HG02981 (cell line): ENCODE data around the gene SLC16A5.

Experiments used
- ATAC-seq: cut with Tn5 transposase; IDR thresholded peaks from one replicate; pipeline ENCODE4 v1.9.1; 2021; ENCODE audit warnings: mild to moderate bottlenecking, moderate library complexity; ENCODE audit not compliant: unreplicated experiment

SLC16A5 gene

DNA sequence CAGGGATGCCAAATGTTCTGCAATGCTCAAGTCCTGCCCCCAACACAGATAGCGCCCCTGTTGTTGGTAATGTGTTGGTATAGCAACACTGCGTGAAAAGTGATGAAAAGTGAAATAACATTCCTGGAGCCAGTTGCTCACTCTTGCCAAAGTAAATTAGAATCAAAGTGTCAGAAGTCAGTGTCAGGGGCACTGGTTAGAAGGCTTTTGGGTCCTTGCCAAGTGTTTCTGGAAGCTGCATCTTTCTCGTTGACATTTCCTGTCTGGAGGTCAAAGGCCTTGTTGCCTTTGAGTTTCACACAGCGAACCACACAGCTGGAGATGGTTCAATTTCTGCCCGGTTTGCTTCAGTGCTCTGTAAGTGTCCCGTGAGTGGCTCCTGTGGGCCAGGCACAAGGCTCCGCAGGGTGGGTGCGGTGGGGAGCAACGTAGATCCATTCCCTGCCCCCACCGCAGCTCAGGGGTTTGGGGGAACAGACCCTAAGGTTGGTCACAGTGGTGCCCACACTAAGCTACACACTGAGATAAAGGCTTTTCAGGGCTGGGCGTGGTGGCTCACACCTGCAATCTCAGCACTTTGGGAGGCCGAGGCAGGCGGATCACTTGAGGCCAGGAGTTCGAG lies 3.6 kb upstream of the SLC16A5 start:
- ATAC-seq = no peak

DNA sequence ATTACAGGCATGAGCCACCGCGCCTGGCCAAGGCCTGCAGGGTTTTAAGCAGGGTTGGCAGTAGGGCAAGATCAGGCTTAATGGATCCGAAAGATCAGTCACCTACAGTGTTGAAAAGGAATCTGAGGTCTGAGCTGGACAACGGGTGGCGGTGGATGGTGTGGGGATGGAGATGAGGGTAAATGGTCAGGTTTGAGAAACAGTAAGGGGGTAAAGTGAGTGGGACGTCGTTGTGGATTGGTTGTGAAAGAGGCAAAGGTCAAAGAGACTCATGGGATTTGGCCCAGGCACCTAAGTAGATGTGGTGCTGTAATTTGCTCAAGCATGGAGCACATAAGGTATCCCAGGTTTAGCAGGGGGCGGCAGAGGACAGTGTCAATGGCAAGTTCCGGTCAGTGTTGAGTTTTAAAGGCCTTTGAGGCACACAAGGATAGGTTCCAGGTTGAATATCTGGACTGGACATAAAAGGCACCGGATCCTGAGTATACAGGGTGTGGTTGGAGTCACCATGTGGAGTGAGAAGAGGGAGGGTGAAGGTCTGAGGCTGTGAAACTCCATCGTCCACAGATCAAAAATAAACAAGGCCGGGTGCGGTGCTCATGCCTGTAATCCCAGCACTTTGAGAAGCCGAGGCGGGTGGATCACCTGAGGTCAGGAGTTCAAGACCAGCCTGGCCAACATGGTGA lies 1.1 kb upstream of the SLC16A5 start:
- ATAC-seq = no peak

DNA sequence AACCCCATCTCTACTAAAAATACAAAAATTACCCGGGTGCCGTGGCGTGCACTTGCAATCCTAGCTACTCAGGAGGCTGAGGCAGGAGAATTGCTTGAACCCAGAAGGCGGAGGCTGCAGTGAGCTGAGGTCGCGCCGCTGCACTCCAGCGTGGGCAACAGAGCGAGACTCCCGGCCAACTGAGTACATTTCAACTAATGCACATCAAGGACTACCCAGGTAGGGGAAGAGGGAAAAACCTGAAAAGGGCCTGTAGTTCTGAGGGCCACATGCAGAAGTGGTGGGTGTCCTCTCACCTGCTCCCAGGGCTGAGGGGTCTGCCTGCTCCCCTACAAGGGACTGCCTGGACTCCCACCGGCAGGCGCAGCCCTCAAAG lies 584 bp upstream of the SLC16A5 start:
- ATAC-seq = no peak

DNA sequence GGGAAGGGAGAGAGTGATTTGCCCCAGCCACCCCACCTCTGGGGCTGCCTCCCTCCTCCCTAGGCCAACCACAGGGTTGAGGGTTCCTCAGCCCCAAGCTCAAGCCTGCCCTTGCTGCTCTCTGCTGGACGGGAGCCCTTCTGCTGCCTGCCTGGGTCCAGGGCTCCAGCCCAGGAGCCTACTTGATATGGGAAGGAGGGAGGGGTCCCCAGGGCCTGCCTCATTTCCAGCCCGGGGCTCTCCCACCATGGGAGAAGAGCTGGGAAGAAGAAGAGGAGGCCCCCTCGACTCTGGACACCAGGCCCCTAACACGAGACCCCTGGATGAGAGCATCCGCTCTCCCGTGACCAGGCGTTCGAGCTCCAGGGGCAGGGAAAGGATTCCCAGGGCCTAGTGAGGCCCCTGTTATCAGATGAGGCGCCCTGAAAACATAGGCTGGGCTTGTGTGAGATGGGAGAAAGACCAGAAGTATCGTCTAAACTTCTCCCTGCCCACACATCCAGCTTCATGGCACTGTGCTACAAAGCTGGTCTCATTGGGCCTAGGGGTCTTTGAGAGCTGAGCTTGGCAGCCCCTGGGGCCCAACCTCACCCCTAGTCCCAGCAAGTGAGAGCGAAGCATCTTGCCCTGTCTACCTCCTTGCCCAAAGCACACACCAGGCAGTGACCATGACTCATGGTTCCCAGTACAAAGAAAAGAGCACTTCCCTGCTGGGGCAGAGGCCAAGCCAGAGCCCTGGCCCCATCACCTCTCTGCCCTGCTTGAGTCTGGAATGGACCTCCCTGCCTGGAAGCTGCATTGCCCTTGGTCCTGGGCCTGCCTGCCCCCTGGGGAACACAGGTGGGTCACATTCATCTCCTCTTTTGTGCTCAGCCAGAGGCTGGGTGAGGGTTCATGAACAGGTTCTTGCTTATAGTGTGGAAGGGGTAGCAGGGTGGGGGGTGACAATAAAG lies 987 bp downstream of the SLC16A5 start:
- ATAC-seq = no peak

DNA sequence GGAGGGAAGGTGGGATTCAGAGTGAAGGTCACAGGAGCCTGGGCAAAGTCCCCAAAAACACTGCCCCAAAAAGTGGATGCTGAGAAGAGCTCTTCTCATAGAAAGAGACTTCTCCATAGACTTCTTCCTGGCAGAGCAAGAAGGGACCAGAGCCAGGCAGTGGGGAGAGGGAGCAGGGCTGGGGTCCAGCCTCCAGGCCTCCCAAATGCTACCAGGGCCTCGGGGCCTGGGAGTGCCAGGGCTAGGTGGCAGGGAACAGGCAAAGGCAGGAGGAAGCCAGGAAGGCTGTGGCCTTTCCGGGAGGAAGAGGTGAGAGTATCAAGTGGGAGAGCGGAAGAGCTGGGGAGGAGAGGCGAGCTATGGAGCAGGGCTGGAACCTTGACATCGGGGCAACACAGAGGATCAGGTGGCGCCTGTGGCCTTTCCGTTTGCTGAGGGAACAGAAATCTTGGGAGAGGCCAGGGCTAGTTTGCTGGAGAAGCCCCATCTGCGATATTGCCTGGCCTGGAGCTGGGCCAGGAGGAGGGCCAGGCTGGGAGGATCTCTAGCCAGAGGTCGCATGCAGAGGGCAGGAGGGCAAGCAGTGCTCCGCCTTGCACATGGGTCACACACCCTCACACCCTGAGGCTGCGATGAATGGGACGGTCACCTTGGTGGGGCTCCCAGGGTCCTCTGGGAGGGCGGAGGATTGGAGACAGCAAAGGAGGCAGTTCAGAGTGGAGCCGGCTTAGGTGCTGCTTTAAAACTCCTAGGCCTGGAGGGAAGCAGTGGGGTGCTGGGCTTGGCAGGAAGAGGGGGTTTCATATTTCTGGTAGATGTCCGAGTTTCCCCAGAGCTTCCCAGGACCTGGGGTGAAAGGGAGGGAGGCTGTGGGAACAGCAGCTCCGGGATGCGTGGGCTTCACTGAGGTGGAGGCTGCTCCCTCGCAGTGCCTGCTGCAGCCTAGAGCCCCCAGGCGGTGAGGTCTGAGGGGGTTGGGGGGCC lies 3.4 kb downstream of the SLC16A5 start:
- no peak for ATAC-seq

DNA sequence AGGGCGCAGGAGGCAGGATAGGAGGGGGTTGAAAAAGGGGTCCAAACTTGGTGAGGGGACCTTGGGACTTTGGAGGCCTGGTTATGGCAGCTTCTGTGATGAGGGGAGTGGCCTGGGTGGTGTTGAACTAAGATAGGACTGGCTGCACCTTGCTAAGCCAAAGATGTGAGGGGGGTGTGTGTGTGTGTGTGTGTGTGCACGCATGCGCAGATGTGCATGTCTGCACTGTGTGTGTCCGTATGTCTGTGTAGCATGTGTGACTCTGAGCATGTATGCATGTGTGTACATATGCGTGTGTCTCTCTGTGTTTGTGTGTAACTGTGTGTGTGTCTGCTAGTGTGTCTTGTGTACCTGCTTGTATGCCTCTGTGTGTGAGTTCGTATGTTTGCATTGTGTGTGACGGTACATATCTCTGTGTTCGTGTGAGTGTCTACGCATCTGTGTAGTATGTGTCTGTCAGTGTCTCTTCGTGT lies 4.1 kb downstream of the SLC16A5 start:
- ATAC-seq = no peak

DNA sequence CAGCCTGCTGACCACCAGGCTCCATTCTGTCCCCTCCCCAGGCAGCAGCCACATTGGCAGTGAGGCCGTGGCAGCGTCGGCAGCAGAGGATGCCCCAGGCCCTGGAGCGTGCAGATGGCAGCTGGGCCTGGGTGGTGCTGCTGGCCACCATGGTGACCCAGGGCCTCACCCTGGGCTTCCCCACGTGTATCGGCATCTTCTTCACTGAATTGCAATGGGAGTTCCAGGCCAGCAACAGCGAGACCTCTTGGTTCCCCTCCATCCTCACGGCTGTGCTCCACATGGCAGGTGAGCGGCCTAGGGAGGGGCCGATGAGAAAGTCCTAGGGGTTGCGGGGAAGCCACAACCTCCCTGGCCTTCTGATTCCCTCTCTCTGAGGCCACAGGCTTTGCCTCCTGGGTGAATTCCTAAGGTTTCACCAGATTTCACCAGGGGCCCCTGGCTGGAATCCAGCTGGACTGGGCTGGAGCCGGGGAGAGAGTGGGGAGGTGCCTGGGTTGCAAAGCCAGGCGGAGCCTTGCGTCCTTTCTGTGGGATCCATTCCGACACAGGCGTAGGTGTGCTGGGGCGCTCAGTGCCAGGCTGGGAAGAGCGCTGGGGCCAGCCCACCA lies 5.9 kb downstream of the SLC16A5 start:
- ATAC-seq = no peak

DNA sequence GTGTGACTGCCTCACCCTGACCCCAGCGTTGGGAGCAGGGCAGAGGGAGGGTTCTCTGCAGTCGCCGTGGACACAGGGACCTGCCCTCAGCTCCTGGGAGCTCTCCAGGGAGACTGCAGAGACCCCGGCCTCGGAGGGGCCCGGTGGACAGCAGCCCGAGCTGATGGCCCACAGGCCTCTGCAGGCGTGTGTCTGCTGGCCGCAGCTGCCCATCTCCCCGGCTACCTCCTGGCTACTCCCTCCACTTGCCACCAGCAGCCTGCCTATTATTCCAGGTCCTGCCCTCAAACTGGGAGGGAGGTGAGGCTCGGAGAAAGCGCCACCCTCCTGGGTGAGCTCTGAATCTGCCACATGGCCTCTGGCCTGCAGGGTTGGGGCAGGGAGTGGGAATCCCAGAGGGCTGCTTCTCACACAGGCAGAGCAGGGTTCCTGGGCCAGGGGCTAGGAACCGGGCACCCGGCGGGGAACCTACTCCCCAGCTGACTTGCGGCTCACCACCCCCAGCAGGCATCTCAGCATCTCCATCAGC lies 7.2 kb downstream of the SLC16A5 start:
- ATAC-seq = no peak

DNA sequence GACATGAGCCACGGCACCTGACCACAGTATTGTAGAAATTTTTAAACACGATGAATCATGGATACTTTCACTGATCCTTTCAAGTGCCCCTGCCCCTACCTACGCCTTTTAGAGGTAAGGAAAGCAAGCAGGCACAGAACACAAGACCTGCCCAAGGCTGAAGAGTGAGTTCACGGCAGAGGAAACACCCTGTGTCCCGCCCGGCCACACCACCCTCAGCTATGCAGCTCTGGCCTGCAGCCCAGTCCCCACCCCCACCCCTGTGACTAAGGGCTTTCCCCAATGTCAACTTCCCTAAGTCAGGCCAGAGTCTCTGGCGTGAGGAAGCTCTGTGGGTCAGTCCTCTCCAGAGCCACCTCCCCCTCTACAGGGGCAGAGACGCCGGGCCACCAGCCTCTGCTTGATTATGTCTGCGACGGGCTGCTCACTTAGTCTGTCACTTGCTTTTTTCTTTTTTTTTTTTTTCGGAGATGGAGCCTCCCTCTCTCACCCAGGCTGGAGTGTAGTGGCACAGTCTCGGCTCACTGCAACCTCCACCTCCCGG lies 8.4 kb downstream of the SLC16A5 start:
- no peak for ATAC-seq

DNA sequence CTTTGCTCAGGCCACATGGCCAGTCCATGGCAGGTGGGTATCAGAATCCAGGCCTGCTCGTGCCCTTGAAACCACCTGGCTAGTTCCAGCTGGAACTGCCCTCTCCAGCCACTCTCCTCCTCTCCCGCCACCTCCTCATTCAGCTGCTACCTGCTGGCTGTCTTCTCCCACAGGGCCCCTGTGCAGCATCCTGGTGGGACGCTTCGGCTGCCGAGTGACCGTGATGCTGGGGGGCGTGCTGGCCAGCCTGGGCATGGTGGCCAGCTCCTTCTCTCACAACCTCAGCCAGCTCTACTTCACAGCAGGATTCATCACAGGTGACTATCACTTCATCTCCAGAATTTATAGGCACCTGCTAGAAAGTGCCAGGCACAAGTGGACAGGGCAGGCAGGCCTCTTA lies 10.1 kb downstream of the SLC16A5 start:
- ATAC-seq = no peak

DNA sequence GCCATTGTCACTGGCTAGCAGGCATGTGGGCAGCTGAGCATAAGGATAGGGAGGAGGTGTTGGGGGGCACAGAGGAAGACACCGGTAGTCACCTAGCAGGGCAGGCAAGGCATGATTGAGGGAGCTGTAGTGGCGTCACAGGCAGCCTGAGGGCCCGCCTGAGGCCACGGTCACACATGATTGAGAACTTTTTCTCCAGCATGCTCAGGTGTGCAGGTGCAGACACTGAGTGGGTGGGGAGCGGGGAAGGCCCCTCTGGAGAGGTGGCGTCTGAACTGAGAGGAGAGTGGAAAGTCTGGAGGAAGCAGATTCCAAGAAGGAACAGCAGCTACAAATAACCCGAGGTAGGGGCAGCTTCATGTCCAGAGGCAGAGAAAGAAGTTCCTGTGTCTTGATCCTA lies 11.1 kb downstream of the SLC16A5 start:
- no peak for ATAC-seq

DNA sequence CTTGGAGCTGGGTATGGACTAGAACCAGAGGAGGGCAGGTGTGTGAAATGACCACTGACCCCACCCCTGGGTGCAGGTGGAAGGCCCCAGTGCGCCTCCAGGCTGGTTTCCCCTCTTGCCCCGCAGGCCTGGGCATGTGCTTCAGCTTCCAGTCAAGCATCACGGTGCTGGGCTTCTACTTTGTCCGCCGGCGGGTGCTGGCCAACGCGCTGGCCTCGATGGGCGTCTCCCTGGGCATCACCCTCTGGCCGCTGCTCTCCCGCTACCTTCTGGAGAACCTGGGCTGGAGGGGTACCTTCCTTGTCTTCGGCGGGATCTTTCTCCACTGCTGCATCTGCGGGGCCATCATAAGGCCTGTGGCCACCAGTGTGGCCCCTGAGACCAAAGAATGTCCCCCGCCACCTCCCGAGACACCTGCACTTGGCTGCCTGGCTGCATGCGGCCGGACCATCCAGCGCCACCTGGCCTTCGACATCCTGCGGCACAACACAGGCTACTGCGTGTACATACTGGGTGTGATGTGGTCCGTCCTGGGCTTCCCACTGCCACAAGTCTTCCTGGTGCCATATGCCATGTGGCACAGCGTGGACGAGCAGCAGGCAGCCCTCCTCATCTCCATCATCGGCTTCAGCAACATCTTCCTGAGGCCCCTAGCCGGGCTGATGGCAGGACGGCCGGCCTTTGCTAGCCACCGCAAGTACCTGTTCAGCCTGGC lies 12.3 kb downstream of the SLC16A5 start:
- no peak for ATAC-seq

DNA sequence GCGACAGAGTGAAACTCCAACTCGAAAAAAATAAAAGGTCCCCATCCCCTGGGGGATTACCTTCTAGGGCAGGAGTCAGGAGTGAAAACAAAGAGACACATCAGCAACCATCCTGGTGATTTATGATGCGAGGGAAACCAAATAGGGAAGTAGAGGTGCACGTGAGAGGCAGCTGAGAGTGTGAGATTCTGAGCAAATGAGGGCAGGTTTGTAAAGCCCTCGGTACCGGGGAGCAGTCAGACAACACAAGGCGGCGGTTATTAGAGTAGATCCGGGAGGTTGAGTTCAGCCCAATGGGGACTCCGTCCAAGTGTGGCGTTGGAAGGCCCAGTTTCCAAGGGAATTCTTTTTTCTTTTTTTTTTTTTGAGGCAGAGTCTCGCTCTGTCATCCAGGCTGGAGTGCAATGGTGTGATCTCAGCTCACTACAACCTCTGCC lies 14.6 kb downstream of the SLC16A5 start:
- ATAC-seq = no peak

DNA sequence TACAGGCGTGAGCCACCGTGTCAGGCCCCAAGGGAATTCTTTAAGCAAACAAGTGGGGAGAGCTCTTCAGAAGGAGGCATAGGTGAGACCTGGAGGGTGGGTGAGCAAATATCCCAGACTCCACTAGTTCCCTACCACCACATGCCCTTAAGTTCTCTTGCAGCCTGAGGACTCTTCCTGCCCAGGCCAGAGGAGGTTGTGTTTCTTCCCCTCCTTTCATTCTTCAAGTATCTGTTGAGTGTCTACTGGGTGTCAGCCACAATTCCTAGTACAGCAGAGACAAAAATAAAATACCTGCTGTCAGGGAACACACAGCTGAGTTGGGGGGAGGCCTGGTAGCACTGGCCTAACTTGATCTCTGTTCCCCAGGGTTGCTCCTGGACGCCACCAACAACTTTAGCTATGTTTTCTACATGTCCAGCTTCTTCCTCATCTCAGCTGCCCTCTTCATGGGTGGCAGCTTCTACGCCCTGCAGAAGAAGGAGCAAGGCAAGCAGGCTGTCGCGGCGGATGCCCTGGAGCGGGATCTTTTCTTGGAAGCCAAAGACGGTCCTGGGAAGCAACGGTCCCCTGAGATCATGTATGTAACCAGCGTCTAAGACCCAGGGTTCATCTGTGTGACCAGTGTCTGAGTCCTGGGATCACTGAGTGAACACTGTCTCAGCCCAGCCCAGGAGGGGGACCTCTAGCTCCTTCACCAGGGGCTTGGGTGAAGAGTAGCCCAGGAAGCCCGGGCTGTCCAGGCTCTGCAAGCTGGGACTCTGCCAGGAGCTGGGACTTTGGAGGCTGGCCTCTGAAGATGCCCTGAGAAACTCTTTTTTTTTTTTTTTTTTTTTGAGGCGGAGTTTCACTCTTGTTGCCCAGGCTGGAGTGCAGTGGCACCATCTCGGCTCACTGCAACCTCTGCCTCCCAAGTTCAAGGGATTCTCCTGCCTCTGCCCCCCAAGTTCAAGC lies 16.1 kb downstream of the SLC16A5 start:
- ATAC-seq = no peak

DNA sequence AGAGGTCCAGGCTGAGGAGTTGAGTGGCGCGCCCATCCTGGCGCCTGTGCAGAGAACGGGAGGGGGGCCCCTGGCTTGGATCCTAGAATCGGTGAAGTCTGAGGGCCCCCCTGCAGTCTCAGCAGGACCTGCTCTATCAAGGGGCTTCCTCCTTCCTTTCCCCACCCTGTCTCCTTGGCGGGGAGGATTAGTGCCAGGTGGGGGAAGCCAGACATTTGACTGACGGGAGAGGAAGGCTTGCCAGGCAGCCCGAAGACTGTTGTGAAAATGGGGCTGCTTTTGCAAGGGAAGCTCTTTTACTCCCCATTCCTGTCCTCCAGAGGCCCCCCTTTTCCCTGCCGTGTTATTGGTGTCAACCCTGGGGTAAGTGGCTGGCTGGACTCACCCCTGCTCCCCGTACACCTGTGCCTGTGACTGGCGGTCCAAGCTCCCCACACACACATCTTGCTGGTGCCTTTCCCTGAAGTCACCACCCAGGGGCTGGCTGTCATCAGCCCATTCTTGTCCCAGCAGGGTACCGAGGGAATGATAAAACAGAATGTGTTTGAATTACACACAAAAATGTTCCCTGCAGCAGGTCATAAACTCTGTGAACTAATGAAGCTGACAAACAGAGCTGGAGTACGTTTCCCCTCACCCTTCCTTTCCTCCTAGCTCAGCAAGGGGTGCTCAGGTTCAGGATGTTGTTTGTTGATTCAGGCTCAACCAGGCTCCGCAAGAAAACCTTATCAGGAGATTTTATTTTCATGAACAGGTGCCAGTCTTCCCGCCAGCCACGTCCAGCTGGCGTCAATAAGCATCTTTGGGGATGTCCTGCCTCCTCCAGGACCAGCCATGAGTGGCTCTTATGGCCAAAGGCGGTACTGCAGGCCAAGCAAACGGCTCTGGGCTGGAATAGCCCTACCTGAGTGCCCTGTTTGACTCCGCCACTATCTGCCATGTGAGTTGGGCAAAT lies 17.6 kb downstream of the SLC16A5 start:
- no peak for ATAC-seq

DNA sequence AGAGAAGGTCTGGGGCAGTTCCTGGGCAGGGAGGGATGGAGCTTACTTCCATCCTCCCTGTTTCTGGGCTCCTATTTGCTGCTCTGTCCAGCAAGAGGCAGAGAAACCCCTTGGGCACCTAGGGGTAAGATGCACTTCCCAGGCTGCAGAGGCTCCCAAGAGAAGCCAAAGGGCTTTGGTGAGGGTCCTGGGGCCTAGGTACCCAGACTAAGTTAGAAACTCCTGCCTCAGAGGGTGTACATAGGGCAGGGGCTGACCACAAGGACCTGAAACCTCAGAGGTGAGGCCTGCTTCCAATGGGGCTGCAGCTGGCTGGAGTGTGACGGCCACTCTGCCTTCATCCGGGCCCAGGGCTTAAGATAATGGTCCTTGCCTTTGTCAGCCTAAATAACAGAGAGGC lies 20.4 kb downstream of the SLC16A5 start:
- ATAC-seq = no peak

DNA sequence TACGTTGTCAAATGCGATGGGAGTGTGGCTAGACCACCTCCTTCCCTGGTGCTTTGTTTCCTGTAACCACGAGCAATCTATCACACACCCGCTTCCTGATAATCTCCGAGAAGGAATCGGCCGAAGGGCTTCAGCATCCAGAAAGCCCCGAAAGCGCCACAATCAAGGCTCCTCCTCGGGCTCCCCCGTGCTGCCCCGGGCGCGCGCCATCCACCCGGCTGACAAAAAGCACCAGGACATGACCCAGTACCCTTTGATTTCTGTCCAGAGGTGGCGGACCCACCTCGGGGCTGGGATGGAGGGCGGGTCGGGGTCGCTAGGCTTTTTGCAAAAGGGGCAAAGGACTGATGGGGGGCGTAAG lies 21.3 kb downstream of the SLC16A5 start:
- ATAC-seq = no peak
